Psoas muscle (tissue), 8 donors: ENCODE measurements around the gene ERBB2. TPM values are rescaled to one million over a fixed set of nuclear protein-coding genes. Genes with fewer than 3 reads are reported as not detected.

Experiments used
- ATAC-seq, 4 donors: fragments of 200-7000 bp; cut with Tn5 transposase; one replicate each; pipeline ENCODE4 v1.9.1; 2020; ENCODE audit warnings: moderate library complexity in 3 of 4, mild to moderate bottlenecking in 2 of 4
- DNase-seq, 2 donors: peaks; one replicate each; pipeline ENCODE4 v3.0.0-alpha.2; 2020
- H3K27ac ChIP-seq: fragments of 200-600 bp; one replicate; pipeline ENCODE4 v1.8.0; 2022
- H3K27me3 ChIP-seq, 3 donors: fragments of 200-600 bp in 1 of 3; one replicate each; pipeline versions ENCODE4 v1.6.1 to v1.8.0; 2013 to 2022; ENCODE audit warnings: low read length in 2 of 3, mild to moderate bottlenecking in 2 of 3, moderate library complexity in 1 of 3; ENCODE audit not compliant: insufficient read depth in 3 of 3
- H3K36me3 ChIP-seq, 2 donors: fragments of 200-600 bp in 1 of 2; one replicate each; pipeline versions ENCODE4 v1.6.1 to v1.8.0; 2013 to 2022; ENCODE audit warnings: low read depth in 1 of 2, mild to moderate bottlenecking in 1 of 2, moderate library complexity in 1 of 2; ENCODE audit not compliant: insufficient read depth in 1 of 2
- H3K4me1 ChIP-seq: fragments of 200-600 bp; one replicate; pipeline ENCODE4 v1.8.0; 2022
- H3K4me3 ChIP-seq: fragments of 200-600 bp; one replicate; pipeline ENCODE4 v1.8.0; 2022; ENCODE audit warnings: mild to moderate bottlenecking
- H3K9me3 ChIP-seq: fragments of 200-600 bp; one replicate; pipeline ENCODE4 v1.8.0; 2022
- whole genome bisulfite sequencing, 3 donors: extraction: QIAGEN DNeasy Blood & Tissue Kit; methylation state at CpG; one replicate each; pipeline versions ENCODE4 v1.1.6 to v1.1.7; 2013; 5-methylcytosine and 5-hydroxymethylcytosine counted together
- intact Hi-C, 2 donors: fragments of 100-400 bp; cut with DNase I; formaldehyde crosslinking; loops; one replicate each; pipeline versions ENCODE4 v1.11.0 to v1.14.2; 2022
- polyA plus RNA-seq, 3 donors: library from polyadenylated mRNA; stranded (reverse); fragments of 200-250 nt; gene quantifications; one replicate each; pipeline ENCODE4 v1.2.3, GENCODE V29; 2013
- total RNA-seq, 4 donors: library from RNA; stranded (reverse); fragmentation: NEBNext Ultra II Directional in 2 of 4; extraction: Animal tissue kit (Norgen Biotek cat#: 25700) in 2 of 4; gene quantifications; one replicate each; pipeline versions ENCODE4 v1.2.1 to v1.2.4, GENCODE V29; 2021 to 2023
- TF ChIP-seq, protein P1 (sequence below): fragments of 200-600 bp; IDR thresholded peaks from one replicate; pipeline ENCODE4 v1.8.0; 2022; ENCODE audit warnings: antibody characterized with exemption
- donor health status: healthy with polysubstance abuse.
- donor health status: DM: no; HTN: no; CAD: no; lungs with moderate emphysema.
- donor health status: Bipolar disorder and iron deficiency.
- donor health status: healthy.
- donor health status: DM: yes; HTN: yes; CAD: no.
- donor health status: DM: no; HTN: no; CAD: no.
- donor health status: DM: no; HTN: no; CAD: no.
- donor health status: DM: yes; HTN: yes; CAD: no.

Gene ERBB2
- total and polyA plus RNA-seq, 7 donors: 4.0 to 24.9 (median 20.4) TPM

DNA sequence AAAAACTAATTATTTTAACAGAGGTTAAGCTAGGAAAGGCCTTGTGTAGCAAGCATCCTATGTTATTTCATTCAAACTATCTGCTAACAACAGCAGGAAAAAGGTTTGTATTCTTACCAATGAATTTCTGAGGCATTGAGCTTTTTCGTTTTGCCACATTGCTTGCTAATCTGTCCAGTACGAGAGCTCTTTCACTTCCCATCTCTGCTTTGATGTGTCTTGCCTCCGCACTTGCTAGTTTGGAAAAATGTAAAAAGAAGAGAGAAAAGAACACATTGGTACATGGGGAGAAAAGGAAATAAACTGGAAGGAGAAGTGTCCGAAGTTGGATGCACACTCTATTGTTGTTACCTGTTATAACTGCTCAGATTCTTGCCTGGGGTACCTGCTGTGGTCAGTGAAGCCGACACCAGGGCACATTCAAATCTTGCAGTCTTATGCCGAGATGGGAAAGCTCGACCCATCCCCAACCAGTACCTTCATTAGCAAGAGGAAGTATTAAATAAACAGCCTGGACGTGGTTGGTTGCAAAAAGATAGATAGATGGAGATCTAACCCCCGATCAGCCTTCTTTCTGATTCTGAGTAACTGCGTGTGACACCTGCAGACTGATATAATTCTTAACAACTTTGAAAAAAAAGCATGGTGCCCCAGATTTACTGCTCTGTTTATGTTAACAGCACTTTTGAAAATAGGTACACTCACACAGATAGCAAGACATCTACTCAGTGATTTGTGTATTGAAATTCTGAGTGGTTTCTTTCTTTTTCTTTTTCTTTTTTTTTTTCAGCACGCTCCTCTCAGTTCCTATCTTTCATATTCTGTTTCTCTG lies 77.9 kb downstream of the ERBB2 start:
- peaks cover 0 to 16% (median 7%) of the 10 kb centered on the region in 3 donors for H3K27me3 ChIP-seq

More for the DNA sequence above, 77.9 kb downstream of the ERBB2 start:
- DNase-seq (no peak), ATAC-seq (no peak)
- Histone ChIP-seq H3K9me3 (no peaks in the 10 kb centered on the region), H3K27ac (no peak overlapping the region), H3K36me3 (no peaks in the 10 kb centered on the region), H3K4me1 (no peaks in the 10 kb centered on the region), H3K4me3 (no peak overlapping the region)
- 54 to 60% (median 57%) methylated on average over 11 of the region's 11 CpGs for WGBS, 3 donors
- TF ChIP-seq, protein P1, sequence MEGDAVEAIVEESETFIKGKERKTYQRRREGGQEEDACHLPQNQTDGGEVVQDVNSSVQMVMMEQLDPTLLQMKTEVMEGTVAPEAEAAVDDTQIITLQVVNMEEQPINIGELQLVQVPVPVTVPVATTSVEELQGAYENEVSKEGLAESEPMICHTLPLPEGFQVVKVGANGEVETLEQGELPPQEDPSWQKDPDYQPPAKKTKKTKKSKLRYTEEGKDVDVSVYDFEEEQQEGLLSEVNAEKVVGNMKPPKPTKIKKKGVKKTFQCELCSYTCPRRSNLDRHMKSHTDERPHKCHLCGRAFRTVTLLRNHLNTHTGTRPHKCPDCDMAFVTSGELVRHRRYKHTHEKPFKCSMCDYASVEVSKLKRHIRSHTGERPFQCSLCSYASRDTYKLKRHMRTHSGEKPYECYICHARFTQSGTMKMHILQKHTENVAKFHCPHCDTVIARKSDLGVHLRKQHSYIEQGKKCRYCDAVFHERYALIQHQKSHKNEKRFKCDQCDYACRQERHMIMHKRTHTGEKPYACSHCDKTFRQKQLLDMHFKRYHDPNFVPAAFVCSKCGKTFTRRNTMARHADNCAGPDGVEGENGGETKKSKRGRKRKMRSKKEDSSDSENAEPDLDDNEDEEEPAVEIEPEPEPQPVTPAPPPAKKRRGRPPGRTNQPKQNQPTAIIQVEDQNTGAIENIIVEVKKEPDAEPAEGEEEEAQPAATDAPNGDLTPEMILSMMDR: no peak
- intact Hi-C loops: no loop called here

Other genes starting within 250 kb of the ERBB2 start
- gene MED1, start 248.8 kb upstream of the ERBB2 start, total RNA-seq: 10 to 100 TPM; 18.2 to 28.5 (median 25.9) TPM
- 10 to 100 TPM in 2 of 3 donors, 1 to 10 TPM in 1; 6.2 to 19.2 (median 12.0) TPM for gene MED1, start 248.8 kb upstream of the ERBB2 start, polyA plus RNA-seq
- gene CDK12, start 238.6 kb upstream of the ERBB2 start, total RNA-seq: 10 to 100 TPM; 17.8 to 25.3 (median 21.7) TPM
- gene CDK12, start 238.6 kb upstream of the ERBB2 start, polyA plus RNA-seq: 10 to 100 TPM in 1 of 3 donors, 1 to 10 TPM in 2; 3.5 to 13.8 (median 6.1) TPM
- not detected for gene NEUROD2, start 92.1 kb upstream of the ERBB2 start, total RNA-seq
- gene NEUROD2, start 92.1 kb upstream of the ERBB2 start, polyA plus RNA-seq: under 1 TPM in 1 of 3 donors, not detected in 2; 0.01 TPM
- under 1 TPM in 3 of 4 donors, not detected in 1; 0.21 to 0.42 (median 0.23) TPM for gene PPP1R1B, start 73.1 kb upstream of the ERBB2 start, total RNA-seq
- gene PPP1R1B, start 73.1 kb upstream of the ERBB2 start, polyA plus RNA-seq: 1 to 10 TPM in 1 of 3 donors, under 1 TPM in 2; 0.10 to 1.6 (median 0.35) TPM
- 10 to 100 TPM; 22.5 to 32.6 (median 26.1) TPM for gene STARD3, start 62.9 kb upstream of the ERBB2 start, total RNA-seq
- 10 to 100 TPM; 33.0 to 62.8 (median 47.9) TPM for gene STARD3, start 62.9 kb upstream of the ERBB2 start, polyA plus RNA-seq
- gene TCAP, start 34.7 kb upstream of the ERBB2 start, total RNA-seq: 1,000 to 10,000 TPM; 3,389 to 5,818 (median 3,842) TPM
- 1,000 to 10,000 TPM; 2,116 to 7,047 (median 2,671) TPM for gene TCAP, start 34.7 kb upstream of the ERBB2 start, polyA plus RNA-seq
- gene PNMT, start 31.6 kb upstream of the ERBB2 start, total RNA-seq: 10 to 100 TPM in 2 of 4 donors, 1 to 10 TPM in 2; 5.9 to 15.3 (median 11.8) TPM
- gene PNMT, start 31.6 kb upstream of the ERBB2 start, polyA plus RNA-seq: 10 to 100 TPM in 1 of 3 donors, 1 to 10 TPM in 2; 6.0 to 13.0 (median 6.8) TPM
- gene PGAP3, start 12.0 kb upstream of the ERBB2 start, total RNA-seq: 1 to 10 TPM; 4.5 to 7.9 (median 6.7) TPM
- 1 to 10 TPM; 1.4 to 4.2 (median 3.3) TPM for gene PGAP3, start 12.0 kb upstream of the ERBB2 start, polyA plus RNA-seq
- gene MIEN1, start 30.5 kb downstream of the ERBB2 start, total RNA-seq: 10 to 100 TPM; 28.2 to 44.3 (median 36.2) TPM
- gene MIEN1, start 30.5 kb downstream of the ERBB2 start, polyA plus RNA-seq: 10 to 100 TPM; 42.6 to 83.9 (median 63.5) TPM
- gene GRB7, start 37.9 kb downstream of the ERBB2 start, total RNA-seq: not detected
- under 1 TPM in 2 of 3 donors, not detected in 1; 0.06 to 0.69 TPM for gene GRB7, start 37.9 kb downstream of the ERBB2 start, polyA plus RNA-seq
- gene IKZF3, start 164.2 kb downstream of the ERBB2 start, total RNA-seq: under 1 TPM; 0.12 to 0.82 (median 0.57) TPM
- under 1 TPM; 0.01 to 0.14 (median 0.03) TPM for gene IKZF3, start 164.2 kb downstream of the ERBB2 start, polyA plus RNA-seq
- gene ZPBP2, start 168.1 kb downstream of the ERBB2 start, total RNA-seq: not detected
- not detected for gene ZPBP2, start 168.1 kb downstream of the ERBB2 start, polyA plus RNA-seq
- 1 to 10 TPM in 1 of 4 donors, under 1 TPM in 3; 0.54 to 3.6 (median 0.93) TPM for gene GSDMB, start 218.6 kb downstream of the ERBB2 start, total RNA-seq
- 1 to 10 TPM in 1 of 3 donors, under 1 TPM in 2; 0.77 to 1.1 (median 1.00) TPM for gene GSDMB, start 218.6 kb downstream of the ERBB2 start, polyA plus RNA-seq
- 10 to 100 TPM; 16.9 to 25.1 (median 22.0) TPM for gene ORMDL3, start 227.5 kb downstream of the ERBB2 start, total RNA-seq
- 10 to 100 TPM; 18.7 to 66.9 (median 23.6) TPM for gene ORMDL3, start 227.5 kb downstream of the ERBB2 start, polyA plus RNA-seq
- gene LRRC3C, start 227.7 kb downstream of the ERBB2 start, total RNA-seq: not detected
- gene LRRC3C, start 227.7 kb downstream of the ERBB2 start, polyA plus RNA-seq: under 1 TPM in 1 of 3 donors, not detected in 2; 0.04 TPM